GM08714 (cell line): ENCODE measurements around the gene INPP5B.

Experiments
- H3K4me3 ChIP-seq: fragments of 200-500 bp; sonication (Bioruptor generic); 2 replicates; pipeline ENCODE4 v1.5.1; 2014; ENCODE audit warnings: mild to moderate bottlenecking, low read length, inconsistent platforms
- ZNF274 ChIP-seq: IDR thresholded peaks from 2 replicates; pipeline ENCODE4 v1.6.1; 2012; ENCODE audit warnings: mild to moderate bottlenecking, low read depth, low read length

The INPP5B gene

DNA sequence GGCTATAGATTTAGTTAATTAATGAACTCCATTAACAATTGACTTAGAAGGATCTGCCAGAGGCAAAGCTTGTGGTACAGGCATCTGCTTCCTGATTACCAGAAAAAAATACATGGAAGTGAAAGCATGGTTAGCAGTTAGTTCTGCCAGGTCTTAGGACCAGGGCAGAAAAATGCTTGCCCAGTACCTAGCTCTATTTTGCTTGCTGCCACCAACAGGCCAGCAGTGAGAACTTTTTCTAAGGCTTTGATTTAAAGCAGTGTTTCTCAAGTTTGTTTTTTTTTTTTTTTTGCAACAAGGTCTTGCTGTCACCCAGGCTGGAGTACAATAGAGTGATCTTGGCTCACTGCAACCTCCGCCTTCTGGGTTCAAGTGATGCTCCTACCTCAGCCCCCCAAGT lies 71.0 kb downstream of the INPP5B start:
- H3K4me3 ChIP-seq, result no peak overlapping the region
- no peak for TF ChIP-seq ZNF274

DNA sequence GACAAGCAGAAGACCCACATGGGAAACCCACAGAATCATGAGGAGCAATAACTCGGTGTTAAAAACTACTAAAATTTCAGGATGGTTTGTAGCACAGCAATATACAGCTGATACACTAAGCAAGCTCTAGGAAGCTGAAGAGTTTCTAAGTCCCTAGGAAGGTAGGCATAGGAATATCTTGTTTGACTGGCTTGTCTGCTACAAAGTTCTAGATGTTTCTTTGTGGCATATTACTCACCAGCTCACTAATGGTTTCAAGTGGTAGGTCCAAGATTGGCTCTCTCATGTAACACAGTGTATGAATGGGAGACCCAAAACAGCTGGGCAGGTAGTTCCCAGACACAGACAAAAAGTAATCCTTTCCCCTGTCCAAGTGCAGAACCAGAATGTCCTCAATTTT lies 74.2 kb downstream of the INPP5B start:
- H3K4me3 ChIP-seq, result no peak overlapping the region
- TF ChIP-seq ZNF274, result no peak

- no peak for TF ChIP-seq ZNF274
Measured at GRCh38 chr1:37868466-37868865, 78.4 kb downstream of the INPP5B start.

DNA sequence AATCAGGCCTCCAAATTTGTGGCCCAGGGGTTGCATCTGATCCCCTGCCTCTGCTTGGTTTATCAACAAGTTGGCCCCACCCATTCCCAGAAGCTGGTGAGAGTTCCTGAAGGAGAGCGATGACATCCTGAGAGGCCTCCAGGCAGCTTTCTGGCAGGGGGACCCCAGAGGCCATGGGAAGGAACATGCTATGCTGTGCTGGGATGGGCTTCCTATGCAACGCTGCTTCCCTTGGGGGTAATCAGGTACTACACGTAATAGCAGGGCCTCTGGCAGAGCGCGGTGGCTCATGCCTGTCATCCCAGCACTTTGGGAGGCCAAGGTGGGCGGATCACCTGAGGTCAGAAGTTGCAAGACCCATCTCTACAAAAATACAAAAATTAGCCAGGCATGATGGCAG lies 79.1 kb downstream of the INPP5B start:
- TF ChIP-seq ZNF274, result no peak
- no peak overlapping the region for H3K4me3 ChIP-seq

More at GRCh38 chr1:37868466-37868865, 78.4 kb downstream of the INPP5B start:
- no peak overlapping the region for H3K4me3 ChIP-seq

DNA sequence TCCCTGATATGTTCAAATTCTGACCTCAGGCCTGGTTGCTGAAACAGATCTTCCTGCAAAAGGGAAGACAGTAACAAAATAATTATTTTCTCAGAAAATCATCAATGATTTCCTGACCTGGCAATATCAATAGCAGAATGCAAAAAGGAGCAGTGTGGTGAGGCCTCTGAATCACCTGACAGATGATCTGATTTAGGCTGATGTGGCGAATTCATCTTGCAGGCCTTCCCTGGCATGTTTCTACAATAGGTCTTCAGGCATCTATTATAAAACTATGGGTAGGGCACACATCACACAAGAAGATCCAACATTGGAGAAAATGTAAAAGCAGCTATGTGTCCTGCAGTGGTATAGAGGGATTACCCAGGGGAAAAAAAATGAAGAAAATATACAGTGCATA lies 80.4 kb downstream of the INPP5B start:
- TF ChIP-seq ZNF274, result no peak
- H3K4me3 ChIP-seq, result no peak overlapping the region

GRCh38 chr1:37865348-37866120 lies 81.3 kb downstream of the INPP5B start:
- no peak overlapping the region for H3K4me3 ChIP-seq
- TF ChIP-seq ZNF274, result no peak

DNA sequence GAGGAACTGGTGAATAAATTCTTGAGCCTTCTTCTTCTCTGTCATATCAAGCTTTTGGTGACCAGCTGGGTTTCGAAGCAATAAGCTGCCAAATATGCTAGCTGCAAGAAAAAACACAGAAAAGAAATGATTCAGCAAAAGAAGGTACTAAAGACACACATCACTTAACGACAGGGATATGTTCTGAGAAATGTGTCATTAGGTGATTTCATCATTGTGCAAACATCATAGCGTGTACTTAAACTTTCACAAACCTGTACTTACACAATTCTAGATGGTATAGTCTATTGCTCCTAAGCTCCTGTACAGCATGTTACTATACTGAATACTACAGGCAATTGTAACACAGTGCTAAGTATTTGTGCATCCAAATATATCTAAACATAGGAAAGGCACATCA lies 84.5 kb downstream of the INPP5B start:
- H3K4me3 ChIP-seq, result no peak overlapping the region
- no peak for TF ChIP-seq ZNF274

DNA sequence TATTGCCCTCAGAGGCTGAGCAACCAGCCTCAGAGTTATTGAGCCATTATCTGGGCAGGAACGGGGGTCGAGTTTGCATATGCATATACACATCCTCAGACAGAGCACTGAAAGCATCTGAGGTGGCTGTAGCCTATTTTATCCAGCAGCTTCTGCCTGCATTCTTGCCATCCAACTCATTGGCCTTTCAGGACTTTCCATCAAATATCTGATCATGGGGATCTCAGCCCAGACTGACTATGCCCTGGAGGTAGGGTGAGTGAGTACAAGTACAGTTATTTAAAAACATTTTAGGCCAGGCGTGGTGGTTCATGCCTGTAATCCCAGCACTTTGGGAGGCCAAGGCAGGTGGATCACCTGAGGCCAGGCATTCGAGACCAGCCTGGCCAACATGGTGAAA lies 85.7 kb downstream of the INPP5B start:
- no peak for TF ChIP-seq ZNF274
- no peak overlapping the region for H3K4me3 ChIP-seq

DNA sequence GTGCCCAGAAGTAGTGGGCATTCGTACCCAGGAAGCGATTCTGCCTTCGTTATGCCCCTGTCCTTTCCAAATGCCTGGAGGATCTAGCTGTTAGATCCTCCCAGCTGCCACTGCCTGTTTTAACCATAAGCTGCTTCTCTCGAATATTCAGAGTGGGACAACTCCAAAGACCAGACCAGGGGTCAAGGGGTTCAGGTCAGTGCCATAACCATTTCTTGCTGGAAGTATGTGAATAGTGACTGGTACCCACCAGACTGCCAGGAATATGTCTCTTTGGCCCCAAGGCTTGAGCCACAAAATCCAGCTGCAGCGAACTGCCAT lies 86.5 kb downstream of the INPP5B start:
- peak overlapping the region; percentile 78; the same call in 1 of the 2 replicates for H3K4me3 ChIP-seq
- no peak for TF ChIP-seq ZNF274

DNA sequence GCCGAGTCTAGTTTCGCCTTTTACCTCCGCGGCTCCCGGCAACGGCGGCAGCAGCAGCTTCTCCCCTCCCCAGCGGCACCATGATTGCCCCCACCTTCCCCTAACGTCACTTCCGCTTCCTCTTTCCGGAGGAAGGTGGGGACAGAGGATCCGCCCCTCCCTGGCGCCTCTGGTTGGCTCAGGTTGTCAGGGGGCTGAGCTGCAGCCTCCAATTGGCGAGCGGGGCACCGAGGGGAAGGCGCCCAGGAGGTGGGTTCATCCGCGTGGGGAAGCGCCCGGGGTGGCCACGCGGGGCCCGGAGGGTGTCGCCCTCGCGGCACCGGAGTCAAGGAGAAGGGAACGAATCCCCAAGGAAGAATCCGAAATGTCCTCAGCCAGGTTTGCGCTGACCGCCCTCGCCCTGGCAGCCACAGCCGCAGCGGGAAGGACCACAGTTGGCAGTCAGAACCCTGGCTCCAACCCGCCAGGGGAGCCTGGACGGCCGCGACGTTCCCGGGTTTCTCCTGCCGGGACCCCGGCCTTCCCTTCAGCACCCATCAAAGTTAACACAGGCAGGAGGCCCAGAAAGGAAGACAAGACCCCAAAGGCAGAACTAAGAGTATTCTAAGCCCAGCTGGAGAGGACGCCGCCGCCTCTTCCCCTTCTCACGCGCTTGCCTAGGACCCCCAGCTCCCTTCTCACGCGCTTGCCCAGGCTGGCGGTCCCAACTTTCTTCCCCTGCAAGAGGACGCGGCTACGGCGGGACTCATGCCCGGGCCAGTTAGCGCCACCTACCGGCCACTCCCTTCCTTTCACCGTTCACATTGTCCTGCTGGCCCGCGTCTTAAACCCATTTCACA lies 87.1 kb downstream of the INPP5B start, which contains the start of gene MTF1:
Gene MTF1 (minus strand): TSS at position 86 of the 839 bp plus-strand sequence. CDS start 1,934 bp downstream, outside the sequence.
- no peak for TF ChIP-seq ZNF274
- H3K4me3 ChIP-seq, result peak within 1 kb of the TSS; percentile 84

DNA sequence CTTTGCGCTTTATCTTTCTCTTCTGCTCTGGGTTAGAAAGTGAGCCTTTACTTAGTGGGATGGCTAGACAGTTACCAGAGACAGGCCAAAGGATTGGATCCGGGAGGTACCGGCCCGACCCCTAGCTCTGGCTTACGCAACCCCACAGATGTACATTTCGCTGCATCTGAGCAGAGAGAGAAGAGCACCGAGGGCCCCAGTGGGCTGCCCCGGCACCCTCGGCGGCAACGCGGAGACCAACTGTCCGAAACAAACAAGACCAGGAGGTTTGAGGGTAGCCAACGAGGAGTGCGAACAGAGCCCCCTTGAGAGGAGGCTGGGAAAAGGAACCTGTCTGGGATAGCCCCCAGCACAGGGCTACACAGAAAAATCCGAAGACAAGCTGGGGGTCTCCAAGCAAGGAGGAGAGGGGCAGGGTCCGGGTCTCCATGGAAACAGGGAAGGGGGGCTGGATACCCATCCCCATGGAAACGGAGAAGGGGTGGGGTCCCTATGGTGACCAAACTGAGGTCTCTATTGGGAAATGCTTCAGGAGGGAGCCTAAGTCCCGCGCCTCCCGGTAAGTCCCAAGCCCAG lies 87.8 kb downstream of the INPP5B start:
- TF ChIP-seq ZNF274, result no peak
- peak overlapping the region; percentile 84 for H3K4me3 ChIP-seq

DNA sequence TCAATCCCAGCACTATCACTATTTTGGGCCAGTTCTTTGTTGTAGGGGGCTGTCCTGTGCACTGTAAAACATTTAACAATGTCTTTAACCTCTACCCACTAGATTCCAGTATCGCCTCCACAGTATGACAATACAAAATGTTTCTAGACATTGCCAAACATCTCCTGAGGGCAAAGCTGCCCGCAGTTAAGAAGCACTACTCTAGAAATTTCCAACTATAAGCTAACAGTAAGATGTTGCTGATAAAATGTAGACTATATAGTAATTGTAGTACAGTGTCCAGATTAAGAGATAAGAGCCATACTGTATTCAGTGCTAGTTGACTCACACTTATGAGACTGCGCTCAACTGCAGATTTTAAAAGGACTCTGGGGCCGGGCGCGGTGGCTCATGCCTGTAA lies 92.4 kb downstream of the INPP5B start:
- no peak for TF ChIP-seq ZNF274
- no peak overlapping the region for H3K4me3 ChIP-seq

DNA sequence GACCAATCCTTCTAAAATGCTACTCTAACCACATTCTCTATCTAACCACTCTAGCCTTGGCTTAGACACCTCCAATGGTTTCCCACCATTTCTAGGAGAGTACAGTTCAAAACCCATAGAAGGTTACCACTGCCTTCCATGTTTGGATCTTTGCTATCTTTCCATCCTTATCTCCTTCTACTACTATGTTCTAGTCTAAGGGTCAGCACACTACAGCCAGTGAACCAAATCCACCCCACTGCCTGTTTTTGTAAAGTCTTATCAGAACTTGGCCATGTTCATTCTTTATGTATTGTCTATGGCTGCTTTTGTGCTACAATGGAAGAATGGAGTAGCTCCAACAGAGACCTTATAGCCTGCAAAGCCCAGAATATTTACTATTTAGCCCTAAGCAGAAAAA lies 93.7 kb downstream of the INPP5B start:
- TF ChIP-seq ZNF274, result no peak
- no peak overlapping the region for H3K4me3 ChIP-seq

DNA sequence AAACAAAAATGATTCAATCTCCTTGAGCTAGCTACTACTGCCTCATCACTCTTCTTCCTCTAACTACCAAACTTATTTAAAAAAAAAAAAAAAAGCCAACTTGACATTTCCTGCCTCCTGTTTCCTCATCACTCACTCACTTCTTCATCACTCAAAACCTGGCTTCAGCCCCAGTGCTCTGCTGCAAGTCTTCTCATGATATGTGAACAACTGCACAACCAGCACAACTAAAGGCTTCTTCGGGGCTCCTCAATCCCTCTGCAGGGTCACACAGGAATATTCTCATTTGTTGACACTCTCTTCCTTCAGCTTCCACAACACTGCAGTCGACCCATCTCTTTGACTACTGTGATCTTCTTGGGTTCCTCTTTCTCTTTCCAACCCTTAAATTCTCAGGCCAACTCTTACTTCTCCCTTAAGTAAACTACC lies 95.1 kb downstream of the INPP5B start:
- TF ChIP-seq ZNF274, result no peak
- H3K4me3 ChIP-seq, result no peak overlapping the region

- no peak for TF ChIP-seq ZNF274
- no peak overlapping the region for H3K4me3 ChIP-seq
Measured at GRCh38 chr1:37851262-37851661, 95.6 kb downstream of the INPP5B start.
